NCI-H345 (cell line): ENCODE results near the gene ADGRG1.
"Not testable (repeated sequence)": the region's sequence is repeated elsewhere in the genome, so short reads cannot be mapped to it uniquely, and the experiment has no call there.

Source experiments
- DNase-seq: peaks from one replicate; lab custom pipeline; 2025; lab: John Stamatoyannopoulos, UW

Gene ADGRG1

GRCh38 chr16:57628008-57628781 lies at the start of gene ADGRG1:
Gene ADGRG1 (plus strand): TSS chr16:57628630. CDS start chr16:57650288, 21,658 bp downstream.
- DNase-seq, result no peak

- no peak for DNase-seq
These were observed 49.1 kb upstream of the ADGRG1 start for GRCh38 chr16:57579361-57579665.

- DNase-seq, result no peak
These were observed 43.3 kb upstream of the ADGRG1 start for GRCh38 chr16:57585051-57585687.

GRCh38 chr16:57588831-57589230 lies 39.6 kb upstream of the ADGRG1 start:
- DNase-seq, result no peak

GRCh38 chr16:57589374-57589773 lies 39.1 kb upstream of the ADGRG1 start:
- DNase-seq, result no peak

- DNase-seq, result no peak
These were observed 37.8 kb upstream of the ADGRG1 start for GRCh38 chr16:57590654-57591085.

GRCh38 chr16:57591086-57591869 lies 37.2 kb upstream of the ADGRG1 start:
- peak; percentile 26 for DNase-seq

- no peak for DNase-seq
These were observed 36.5 kb upstream of the ADGRG1 start for GRCh38 chr16:57591870-57592485.

- DNase-seq, result no peak
These were observed 35.8 kb upstream of the ADGRG1 start for GRCh38 chr16:57592591-57593003.

- no peak for DNase-seq
These were observed 35.4 kb upstream of the ADGRG1 start for GRCh38 chr16:57593021-57593420.

GRCh38 chr16:57593990-57594389 lies 34.4 kb upstream of the ADGRG1 start:
- DNase-seq, result no peak

GRCh38 chr16:57594531-57595031 lies 33.8 kb upstream of the ADGRG1 start:
- no peak for DNase-seq

- not testable (repeated sequence) for DNase-seq
These were observed 32.2 kb upstream of the ADGRG1 start for GRCh38 chr16:57596234-57596633.

- DNase-seq, result no peak
These were observed 30.0 kb upstream of the ADGRG1 start for GRCh38 chr16:57598437-57598836.

GRCh38 chr16:57600048-57600835 lies 28.2 kb upstream of the ADGRG1 start:
- no peak for DNase-seq

- no peak for DNase-seq
These were observed 27.4 kb upstream of the ADGRG1 start for GRCh38 chr16:57600952-57601580.

- peak; percentile 22 for DNase-seq
These were observed 26.5 kb upstream of the ADGRG1 start for GRCh38 chr16:57601801-57602478.

GRCh38 chr16:57603115-57604024 lies 25.1 kb upstream of the ADGRG1 start:
- DNase-seq, result no peak

GRCh38 chr16:57604177-57604576 lies 24.3 kb upstream of the ADGRG1 start:
- DNase-seq, result no peak
